ENCODE results near the gene ZFP28.
A peak's percentile ranks its signal among the peaks of the same experiment; 100 is the strongest.

ZFP28 gene

DNA sequence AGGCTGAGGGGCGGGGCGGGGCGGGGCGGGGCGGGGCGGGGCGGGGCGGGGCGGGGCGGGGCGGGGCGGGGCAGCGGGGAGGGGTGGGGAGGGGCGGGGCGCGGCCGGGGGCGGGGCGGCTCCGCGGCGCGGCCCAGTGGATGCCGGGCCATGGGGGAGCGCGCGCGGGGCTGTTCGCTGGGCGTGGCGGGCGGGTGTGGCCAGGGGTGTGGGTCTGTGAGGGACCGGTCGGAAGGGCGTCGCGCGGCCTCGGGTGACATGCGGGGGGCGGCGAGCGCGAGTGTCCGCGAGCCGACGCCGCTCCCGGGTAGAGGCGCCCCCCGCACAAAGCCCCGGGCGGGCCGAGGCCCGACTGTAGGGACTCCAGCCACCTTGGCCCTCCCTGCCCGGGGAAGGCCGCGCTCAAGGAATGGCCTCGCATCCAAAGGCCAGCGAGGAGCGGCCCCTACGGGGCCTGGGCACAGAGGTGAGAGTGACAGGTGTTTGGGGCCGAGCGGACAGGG lies at the start of gene ZFP28:
Gene ZFP28 (plus strand): TSS at position 188 of the 503 bp plus-strand sequence. CDS start 71 bp downstream, at position 259.
- no peak for DNase-seq

GRCh38 chr19:56491399-56491798 lies 47.3 kb upstream of the ZFP28 start:
- DNase-seq: no peak

DNA sequence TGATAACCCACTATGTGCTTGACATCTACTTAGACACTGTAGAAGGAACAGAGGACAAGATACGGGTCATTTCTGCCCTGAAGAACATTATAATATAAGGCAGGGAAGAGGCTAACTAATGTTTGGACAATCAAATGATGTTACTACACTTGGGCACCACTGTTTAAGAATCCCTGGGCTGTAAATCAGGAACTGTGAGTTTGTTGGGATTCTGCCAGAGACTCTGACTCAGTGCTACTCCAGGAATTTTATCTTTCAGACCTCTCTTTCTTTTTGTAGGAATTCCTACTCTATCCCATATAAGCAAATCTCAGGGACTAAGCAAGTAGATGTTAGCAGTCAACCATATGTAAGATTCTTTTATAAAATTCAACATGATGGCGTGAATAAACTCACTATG lies 34.2 kb upstream of the ZFP28 start:
- DNase-seq: no peak

GRCh38 chr19:56507446-56508289 lies 31.1 kb upstream of the ZFP28 start, which contains the start of gene ZNF471:
Gene ZNF471, plus strand, starts transcription at chr19:56507855. Its CDS starts 3,717 bp downstream, at chr19:56511572.
- peak; percentile 89 for DNase-seq

- no peak for DNase-seq
Observed at GRCh38 chr19:56508290-56508778, 30.4 kb upstream of the ZFP28 start.

DNA sequence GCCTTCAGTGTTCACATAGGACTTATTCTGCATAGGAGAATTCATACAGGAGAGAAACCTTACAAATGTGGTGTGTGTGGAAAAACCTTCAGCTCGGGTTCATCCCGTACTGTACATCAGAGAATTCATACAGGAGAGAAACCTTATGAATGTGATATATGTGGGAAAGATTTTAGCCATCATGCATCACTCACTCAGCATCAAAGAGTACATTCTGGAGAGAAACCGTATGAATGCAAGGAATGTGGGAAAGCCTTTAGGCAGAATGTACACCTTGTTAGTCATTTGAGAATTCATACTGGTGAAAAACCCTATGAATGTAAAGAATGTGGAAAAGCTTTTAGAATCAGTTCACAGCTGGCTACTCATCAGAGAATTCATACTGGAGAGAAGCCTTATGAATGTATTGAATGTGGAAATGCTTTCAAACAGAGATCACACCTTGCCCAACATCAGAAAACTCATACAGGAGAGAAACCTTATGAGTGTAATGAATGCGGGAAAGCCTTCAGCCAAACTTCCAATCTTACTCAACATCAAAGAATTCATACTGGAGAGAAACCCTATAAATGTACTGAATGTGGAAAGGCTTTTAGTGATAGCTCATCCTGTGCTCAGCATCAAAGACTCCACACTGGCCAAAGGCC lies 13.4 kb upstream of the ZFP28 start:
- no peak for DNase-seq

DNA sequence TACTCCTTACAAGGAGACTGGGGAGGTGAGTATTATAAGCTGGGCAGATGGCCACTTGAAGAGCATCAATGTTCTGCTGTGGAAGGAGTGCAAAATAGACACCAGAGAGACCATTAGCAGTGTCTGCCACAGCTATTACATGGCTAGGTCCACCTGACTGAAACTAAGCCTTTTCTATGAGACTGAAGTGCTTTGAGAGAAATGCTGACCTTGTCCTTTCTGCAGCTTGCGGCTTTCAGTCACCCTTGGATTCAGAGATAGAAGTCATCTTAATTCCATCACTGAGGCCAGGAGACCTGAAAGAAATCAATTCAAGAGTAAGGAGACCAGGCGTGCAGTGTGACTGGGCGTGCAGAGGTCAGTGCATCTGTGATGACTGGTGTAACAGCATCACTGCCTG lies 1.3 kb upstream of the ZFP28 start:
- DNase-seq: no peak

GRCh38 chr19:56538254-56538760 lies 441 bp upstream of the ZFP28 start:
- DNase-seq: peak; percentile 69

- no peak for DNase-seq
Observed at GRCh38 chr19:56543776-56544175, 5.0 kb downstream of the ZFP28 start.

DNA sequence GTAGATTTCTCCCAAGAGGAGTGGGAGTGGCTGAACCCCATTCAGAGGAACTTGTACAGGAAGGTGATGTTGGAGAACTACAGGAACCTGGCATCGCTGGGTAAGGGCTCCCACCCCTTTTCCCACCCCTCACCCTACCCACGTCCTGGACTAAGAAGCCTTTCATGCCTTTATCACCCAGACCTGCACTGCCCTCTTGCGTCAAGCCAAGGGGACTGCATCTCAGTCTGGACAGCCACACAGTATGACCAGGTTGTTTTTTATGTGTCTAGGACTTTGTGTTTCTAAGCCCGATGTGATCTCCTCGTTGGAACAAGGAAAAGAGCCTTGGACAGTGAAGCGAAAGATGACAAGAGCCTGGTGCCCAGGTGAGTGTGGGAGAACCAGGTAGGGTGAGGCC lies 8.8 kb downstream of the ZFP28 start:
- DNase-seq: no peak

DNA sequence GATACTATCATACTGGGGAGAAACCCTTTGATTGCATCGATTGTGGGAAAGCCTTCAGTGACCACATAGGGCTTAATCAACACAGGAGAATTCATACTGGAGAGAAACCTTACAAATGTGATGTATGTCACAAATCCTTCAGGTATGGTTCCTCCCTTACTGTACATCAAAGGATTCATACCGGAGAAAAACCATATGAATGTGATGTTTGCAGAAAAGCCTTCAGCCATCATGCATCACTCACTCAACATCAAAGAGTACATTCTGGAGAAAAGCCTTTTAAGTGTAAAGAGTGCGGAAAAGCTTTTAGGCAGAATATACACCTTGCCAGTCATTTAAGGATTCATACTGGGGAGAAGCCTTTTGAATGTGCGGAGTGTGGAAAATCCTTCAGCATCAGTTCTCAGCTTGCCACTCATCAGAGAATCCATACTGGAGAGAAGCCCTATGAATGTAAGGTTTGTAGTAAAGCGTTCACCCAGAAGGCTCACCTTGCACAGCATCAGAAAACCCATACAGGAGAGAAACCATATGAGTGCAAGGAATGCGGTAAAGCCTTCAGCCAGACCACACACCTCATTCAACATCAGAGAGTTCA lies 15.6 kb downstream of the ZFP28 start:
- DNase-seq: no peak

DNA sequence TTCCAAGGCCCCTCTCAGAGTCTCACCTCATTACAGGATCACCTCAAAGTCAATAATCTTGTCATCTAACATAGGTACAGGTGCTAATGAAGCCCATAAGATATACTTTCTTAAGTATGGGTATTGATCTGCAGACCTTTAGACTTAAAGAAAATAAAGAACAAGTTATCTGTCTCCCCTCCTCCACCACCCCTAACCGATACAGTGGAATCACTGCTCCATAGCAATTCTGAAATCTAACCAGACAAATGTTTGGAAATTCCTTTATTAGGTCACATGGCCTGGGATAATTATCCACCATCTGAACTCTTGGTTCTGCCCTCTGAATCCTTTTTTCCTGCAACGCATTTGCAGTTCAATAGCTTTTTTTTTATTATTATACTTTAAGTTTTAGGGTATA lies 24.0 kb downstream of the ZFP28 start:
- DNase-seq: no peak

- no peak for DNase-seq
Observed at GRCh38 chr19:56566904-56567273, 28.1 kb downstream of the ZFP28 start.

DNA sequence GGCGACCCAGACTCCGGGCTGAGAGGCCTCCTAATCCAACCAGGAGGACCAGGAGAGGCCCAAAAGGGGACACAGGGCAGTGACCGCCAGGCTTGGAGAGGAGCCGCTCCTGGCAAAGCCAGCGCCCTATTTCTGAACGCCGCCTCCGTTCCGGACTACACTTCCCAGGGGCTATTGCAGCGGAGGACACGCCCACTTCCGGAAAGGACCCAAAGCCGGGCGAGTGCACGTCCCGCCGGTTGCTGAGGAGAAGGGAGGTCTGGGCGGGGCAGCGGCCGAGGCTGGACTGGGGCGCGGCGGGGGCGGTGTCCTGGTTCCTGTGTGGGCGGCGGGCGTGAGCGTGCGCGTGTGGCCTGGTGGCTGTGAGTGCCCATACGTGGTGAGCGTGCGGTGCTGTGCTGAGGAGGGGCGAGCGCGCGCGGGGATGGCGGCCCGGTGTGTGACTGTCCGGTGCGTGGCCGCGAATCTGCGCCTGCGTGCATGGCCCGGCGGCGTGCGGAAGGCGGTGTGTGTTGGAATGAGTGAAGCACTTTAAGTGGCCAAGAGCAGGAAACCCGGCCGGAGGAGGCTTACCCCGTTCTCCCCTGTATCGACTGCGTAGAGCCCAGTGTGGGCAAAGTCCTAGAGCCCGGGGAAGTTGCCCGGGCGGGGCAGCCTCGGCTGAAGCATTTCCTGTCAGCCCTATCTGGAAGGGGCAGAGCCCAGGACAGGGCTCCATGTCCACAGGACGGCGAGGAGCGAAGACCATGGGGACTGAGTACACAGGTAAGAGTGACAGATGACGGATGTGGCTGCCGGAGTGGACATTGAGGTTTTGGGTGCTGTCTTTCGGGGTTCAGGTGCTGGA lies 28.7 kb downstream of the ZFP28 start, which contains the start of gene ZNF470:
Gene ZNF470 (plus strand): TSS at position 195 of the 847 bp plus-strand sequence. CDS start 2,844 bp downstream, outside the sequence.
- peak; percentile 46 for DNase-seq

DNA sequence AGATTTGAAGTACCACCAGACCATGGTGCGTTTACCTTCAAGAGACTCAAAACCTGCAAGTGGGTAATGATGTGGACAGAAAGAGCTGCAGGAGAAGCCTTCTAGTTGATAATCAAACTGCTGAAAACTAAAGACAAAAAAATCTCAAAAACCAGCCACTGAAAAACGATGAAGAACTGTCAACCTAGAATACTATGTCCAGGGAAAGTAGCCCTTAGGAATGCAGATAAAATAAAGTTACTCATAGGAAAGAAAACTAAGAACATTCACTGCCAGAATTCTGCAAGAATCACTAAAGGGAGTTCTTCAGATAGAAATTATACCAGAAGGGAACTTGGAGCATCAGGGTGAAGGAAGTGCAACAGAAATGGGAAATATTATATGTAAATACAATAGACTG lies 33.8 kb downstream of the ZFP28 start:
- no peak for DNase-seq

GRCh38 chr19:56573914-56574313 lies 35.2 kb downstream of the ZFP28 start:
- DNase-seq: no peak

- DNase-seq: no peak
Observed at GRCh38 chr19:56577719-56578602, 39.2 kb downstream of the ZFP28 start.

GRCh38 chr19:56594446-56594782 lies 55.7 kb downstream of the ZFP28 start:
- no peak for DNase-seq

GRCh38 chr19:56594783-56595547 lies 56.2 kb downstream of the ZFP28 start, which contains the start of gene ZNF71:
Gene ZNF71, plus strand, starts transcription at chr19:56595302. Its CDS starts 6,257 bp downstream, at chr19:56601559.
- peak; percentile 1 for DNase-seq

DNA sequence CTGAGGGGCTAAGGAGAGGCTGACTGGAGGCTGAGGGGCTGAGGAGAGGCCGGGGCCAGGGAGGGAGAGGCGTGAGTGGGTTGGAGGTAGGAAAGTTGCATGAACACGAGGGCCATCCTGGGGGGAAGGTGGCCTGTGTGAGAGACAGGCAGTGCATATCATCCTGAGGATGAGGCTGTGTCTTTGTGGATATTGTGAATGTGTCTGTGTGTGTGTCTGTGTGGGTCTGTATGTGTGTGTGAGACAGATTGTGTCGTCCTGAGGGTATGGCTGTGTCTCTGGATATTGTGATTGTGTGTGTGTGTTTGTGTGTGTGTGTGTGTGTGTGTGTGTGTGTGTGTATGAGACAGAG lies 56.8 kb downstream of the ZFP28 start:
- no peak for DNase-seq

Measured in NCI-H524 treated with DMSO at 0.1 percent for 48 hours (cell line).